Cardiac muscle cell (in vitro differentiated cells and primary cell): ENCODE measurements around the gene TTYH3. TPM values are rescaled to one million over a fixed set of nuclear protein-coding genes. Genes with fewer than 3 reads are reported as not detected.

Source experiments
- DNase-seq, 2 donors: peaks; one replicate each; pipeline versions ENCODE4 v3.0.0 to v3.0.0-alpha.2; 2010 to 2017; ENCODE audit warnings: low read depth in 1 of 2, low spot score in 1 of 2
- H3K27ac ChIP-seq: fragments of 200-600 bp; sonication (generic); 2 replicates; pipeline ENCODE4 v1.5.1; 2016
- H3K27me3 ChIP-seq: fragments of 200-600 bp; sonication (generic); 2 replicates; pipeline ENCODE4 v1.6.0; 2016; ENCODE audit warnings: control low read depth
- H3K36me3 ChIP-seq: fragments of 200-600 bp; sonication (generic); 2 replicates; pipeline ENCODE4 v1.5.1; 2016; ENCODE audit warnings: control low read depth
- H3K4me1 ChIP-seq: fragments of 200-600 bp; sonication (generic); 2 replicates; pipeline ENCODE4 v1.8.1; 2017; ENCODE audit warnings: low read depth, mild to moderate bottlenecking, mixed run types
- H3K4me3 ChIP-seq: fragments of 200-600 bp; sonication (generic); 2 replicates; pipeline ENCODE4 v1.5.1; 2016; ENCODE audit warnings: mild to moderate bottlenecking
- H3K9me3 ChIP-seq: fragments of 200-600 bp; sonication (generic); 2 replicates; pipeline ENCODE4 v1.5.1; 2017; ENCODE audit warnings: low read depth, mild to moderate bottlenecking, control low read depth
- polyA plus RNA-seq: library from polyadenylated mRNA; unstranded; fragments of >200 nt; fragmentation: Nextera tagmentation; extraction: Ambion mirVana; gene quantifications from 2 replicates; pipeline ENCODE4 v1.2.1, GENCODE V29; 2016
- total RNA-seq: library from RNA; depleted of rRNA; stranded (reverse); fragments of >200 nt; gene quantifications from 2 replicates; pipeline ENCODE4 v1.2.3, GENCODE V29; 2016
- TF ChIP-seq, protein P1 (sequence below): IDR thresholded peaks from 2 replicates; pipeline ENCODE4 v1.5.1; 2012; ENCODE audit warnings: low read depth, mild to moderate bottlenecking, low read length

Gene TTYH3
- total and polyA plus RNA-seq, 2 experiments from 2014 or later, result 64.6 to 86.6 TPM

DNA sequence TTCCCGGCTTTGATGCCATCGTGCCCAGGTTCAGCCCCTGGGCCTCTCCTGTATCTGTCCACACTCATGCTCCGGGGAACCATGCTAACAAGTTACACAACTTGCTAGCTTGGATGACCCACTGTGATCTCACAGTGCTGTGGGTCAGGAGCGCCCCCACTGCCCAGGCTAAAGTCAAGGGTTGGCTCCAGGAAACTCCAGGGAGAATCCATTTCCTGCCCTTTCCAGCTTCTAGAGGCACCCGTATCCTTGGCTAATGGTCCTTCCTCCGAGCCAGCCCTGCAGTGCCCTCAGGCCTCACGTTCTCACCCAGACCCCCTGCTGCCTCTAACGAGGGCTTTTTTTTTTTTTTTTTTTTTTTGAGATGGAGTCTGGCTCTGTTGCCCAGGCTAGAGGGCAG, 75.7 kb downstream of the TTYH3 start:
- H3K9me3 ChIP-seq, result no peaks in the 10 kb centered on the region
- no peak for DNase-seq
- H3K4me3 ChIP-seq, result no peak overlapping the region
- H3K27me3 ChIP-seq, result no peaks in the 10 kb centered on the region
- no peak overlapping the region for H3K27ac ChIP-seq
- TF ChIP-seq, protein P1, sequence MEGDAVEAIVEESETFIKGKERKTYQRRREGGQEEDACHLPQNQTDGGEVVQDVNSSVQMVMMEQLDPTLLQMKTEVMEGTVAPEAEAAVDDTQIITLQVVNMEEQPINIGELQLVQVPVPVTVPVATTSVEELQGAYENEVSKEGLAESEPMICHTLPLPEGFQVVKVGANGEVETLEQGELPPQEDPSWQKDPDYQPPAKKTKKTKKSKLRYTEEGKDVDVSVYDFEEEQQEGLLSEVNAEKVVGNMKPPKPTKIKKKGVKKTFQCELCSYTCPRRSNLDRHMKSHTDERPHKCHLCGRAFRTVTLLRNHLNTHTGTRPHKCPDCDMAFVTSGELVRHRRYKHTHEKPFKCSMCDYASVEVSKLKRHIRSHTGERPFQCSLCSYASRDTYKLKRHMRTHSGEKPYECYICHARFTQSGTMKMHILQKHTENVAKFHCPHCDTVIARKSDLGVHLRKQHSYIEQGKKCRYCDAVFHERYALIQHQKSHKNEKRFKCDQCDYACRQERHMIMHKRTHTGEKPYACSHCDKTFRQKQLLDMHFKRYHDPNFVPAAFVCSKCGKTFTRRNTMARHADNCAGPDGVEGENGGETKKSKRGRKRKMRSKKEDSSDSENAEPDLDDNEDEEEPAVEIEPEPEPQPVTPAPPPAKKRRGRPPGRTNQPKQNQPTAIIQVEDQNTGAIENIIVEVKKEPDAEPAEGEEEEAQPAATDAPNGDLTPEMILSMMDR, result no peak
- H3K36me3 ChIP-seq, result no peaks in the 10 kb centered on the region
- H3K4me1 ChIP-seq, result peaks cover 16% of the 10 kb centered on the region

DNA sequence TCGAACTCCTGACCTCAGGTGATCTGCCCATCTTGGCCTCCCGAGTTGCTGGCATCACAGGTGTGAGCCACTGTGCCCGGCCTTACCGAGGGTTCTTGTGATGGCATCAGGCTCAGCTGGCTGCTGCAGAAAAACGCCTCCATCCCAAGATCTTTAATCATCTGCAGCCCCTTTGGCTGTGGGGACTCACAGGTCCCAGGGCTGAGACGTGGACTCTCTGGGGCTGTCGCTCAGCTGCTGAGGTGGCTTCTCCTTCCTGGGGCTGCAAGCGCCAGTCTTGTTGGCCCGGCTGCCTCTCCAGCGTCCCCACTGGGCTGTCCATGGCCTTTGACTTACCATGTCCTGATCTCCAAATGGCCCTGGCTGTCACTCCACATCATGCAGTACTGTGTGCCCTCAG, 76.3 kb downstream of the TTYH3 start:
- peaks cover 21% of the 10 kb centered on the region for H3K4me1 ChIP-seq
- no peak overlapping the region for H3K27ac ChIP-seq
- no peaks in the 10 kb centered on the region for H3K27me3 ChIP-seq
- H3K4me3 ChIP-seq, result no peak overlapping the region
- no peaks in the 10 kb centered on the region for H3K36me3 ChIP-seq
- no peak for DNase-seq
- TF ChIP-seq, protein P1, result no peak
- no peaks in the 10 kb centered on the region for H3K9me3 ChIP-seq

DNA sequence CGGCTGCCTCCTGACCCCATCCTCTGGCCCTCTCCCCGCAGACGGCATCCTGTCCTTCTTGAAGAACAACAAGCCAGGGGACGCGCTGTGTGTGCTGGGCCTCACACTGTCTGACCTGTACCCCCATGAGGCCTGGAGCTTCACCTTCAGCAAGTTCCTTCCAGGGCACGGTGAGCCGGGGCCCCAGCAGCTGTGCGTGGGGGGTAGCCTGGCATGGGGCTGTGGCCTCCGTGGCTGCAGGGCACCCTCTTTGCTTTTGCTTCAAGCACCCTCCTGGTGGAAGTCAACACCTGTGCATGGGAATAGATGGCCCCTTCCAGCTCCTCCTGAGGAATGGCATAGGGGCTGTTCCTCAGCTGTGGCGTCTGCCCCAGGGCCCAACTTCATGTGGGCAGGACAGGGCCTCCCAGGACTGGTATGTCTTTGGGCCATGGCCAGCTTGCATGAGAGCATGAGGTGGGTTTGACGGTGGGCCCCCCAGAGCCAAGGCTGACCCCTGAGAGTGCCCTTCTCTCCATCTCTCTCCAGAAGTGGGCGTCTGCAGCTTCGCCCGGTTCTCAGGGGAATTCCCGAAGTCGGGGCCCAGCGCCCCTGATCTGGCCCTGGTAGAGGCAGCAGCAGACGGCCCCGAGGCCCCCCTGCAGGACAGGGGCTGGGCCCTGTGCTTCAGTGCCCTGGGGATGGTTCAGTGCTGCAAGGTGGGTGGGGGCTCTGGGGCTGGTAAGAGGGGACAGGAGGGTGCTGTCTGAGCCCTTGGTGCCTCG, 76.9 kb downstream of the TTYH3 start:
- peaks cover 28% of the 10 kb centered on the region for H3K4me1 ChIP-seq
- H3K36me3 ChIP-seq, result no peaks in the 10 kb centered on the region
- TF ChIP-seq, protein P1, result no peak
- no peaks in the 10 kb centered on the region for H3K9me3 ChIP-seq
- no peak overlapping the region for H3K27ac ChIP-seq
- no peaks in the 10 kb centered on the region for H3K27me3 ChIP-seq
- H3K4me3 ChIP-seq, result no peak overlapping the region
- no peak for DNase-seq

DNA sequence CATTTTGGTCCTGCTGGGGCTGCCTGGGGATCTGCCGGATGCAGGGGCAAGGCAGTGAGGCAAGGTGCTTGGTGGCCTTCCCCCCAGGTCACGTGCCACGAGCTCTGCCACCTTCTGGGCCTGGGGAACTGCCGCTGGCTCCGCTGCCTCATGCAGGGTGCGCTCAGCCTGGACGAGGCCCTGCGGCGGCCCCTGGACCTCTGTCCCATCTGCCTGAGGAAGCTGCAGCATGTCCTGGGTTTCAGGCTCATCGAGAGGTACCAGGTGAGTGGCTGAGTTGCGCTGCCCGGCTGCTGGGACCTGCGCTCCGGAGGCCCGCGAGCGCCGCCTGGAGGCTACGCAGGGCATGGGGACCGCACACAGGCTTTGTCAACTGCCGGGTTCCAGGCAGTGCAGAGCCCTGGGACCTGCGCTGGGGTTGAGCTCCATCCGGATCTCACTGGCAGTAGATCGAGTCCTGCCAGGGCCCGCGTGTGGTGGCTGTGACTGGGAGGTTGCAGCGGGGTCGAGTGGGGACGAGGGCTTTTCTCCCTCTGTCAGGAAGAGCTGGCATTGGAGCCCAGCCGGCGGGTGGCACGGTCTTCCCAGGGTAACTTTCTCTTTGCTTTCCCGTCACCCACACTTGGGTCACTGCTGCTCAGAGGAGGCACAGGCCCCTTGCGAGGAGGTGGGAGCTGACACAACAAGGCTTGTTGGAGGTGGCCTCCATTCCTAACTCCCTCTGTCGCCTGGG, 77.9 kb downstream of the TTYH3 start:
- Histone ChIP-seq H3K4me1 (peaks cover 38% of the 10 kb centered on the region), H3K27me3 (no peaks in the 10 kb centered on the region)

DNA sequence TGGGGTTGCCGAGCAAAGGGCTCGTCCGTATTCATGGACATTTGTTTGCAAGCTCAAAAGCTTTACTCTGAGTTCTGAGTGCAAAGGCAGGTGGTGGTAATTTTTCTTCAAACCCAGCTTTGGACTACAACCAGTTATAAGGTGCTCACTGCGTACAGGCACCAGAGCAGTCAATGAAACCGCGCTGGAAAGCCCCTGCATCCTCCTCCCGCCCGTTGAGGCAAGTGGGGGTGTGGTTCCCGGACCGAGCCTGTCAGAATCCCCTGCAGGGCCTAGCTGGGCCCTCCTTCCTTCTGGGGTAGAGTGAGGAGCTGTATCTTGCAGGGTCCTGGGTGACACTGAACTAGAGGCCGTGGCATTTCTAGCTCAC, 78.5 kb downstream of the TTYH3 start:
- TF ChIP-seq, protein P1, result no peak
- DNase-seq, result no peak
- H3K36me3 ChIP-seq, result no peaks in the 10 kb centered on the region
- H3K4me3 ChIP-seq, result no peak overlapping the region
- no peaks in the 10 kb centered on the region for H3K27me3 ChIP-seq
- H3K4me1 ChIP-seq, result peaks cover 44% of the 10 kb centered on the region
- H3K27ac ChIP-seq, result no peak overlapping the region
- no peaks in the 10 kb centered on the region for H3K9me3 ChIP-seq

More for the DNA sequence above, 77.9 kb downstream of the TTYH3 start:
- no peak overlapping the region for H3K4me3 ChIP-seq
- H3K9me3 ChIP-seq, result no peaks in the 10 kb centered on the region
- H3K36me3 ChIP-seq, result no peaks in the 10 kb centered on the region
- H3K27ac ChIP-seq, result no peak overlapping the region
- TF ChIP-seq, protein P1, result peak; percentile 92
- peak; percentile 59 to 75 for DNase-seq
